ENCODE data around the gene STT3B. TPM values are rescaled to one million over a fixed set of nuclear protein-coding genes. Genes with fewer than 3 reads are reported as not detected.
"Not testable (repeated sequence)": the region's sequence is repeated elsewhere in the genome, so short reads cannot be mapped to it uniquely, and the experiment has no call there.

STT3B gene
- total RNA-seq (2014; rRNA removed): 132 and 144 TPM in 2 replicates
- 40.1 TPM for polyA plus RNA-seq (2012)

DNA sequence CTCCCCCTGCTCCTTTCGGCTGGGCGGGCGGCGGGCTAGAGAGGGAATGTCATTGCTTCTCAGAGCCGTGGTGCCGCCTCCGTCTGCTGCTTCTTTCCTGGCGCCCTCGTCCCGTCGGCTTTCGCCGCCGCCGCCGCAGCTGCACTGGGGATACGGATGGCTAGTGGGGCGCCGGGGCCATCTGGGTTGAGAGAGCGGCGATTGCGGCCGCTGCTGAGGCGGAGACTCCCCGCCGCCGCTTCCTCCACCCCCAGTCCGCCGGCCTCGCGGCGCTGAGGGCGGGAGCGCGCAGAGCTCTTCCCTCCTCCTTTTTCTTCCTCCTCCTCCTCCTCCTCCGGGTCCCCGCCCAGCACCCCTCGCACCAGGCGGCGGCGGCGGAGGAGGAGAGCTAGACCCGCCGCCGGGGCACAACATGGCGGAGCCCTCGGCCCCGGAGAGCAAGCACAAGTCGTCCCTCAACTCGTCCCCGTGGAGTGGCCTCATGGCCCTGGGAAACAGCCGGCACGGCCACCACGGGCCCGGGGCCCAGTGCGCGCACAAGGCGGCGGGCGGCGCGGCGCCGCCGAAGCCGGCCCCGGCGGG, at the start of gene STT3B:
STT3B (plus strand) TSS at position 339 of the 582 bp plus-strand sequence; CDS start at position 413, 74 bp downstream.
- no peak for DNase-seq (ENCODE audit: low read depth)

GRCh38 chr3:31483776-31484175, 48.9 kb upstream of the STT3B start:
- DNase-seq (ENCODE audit: low read depth): no peak

- no peak for DNase-seq (ENCODE audit: low read depth)
These were observed 47.5 kb upstream of the STT3B start for GRCh38 chr3:31485196-31485595.

GRCh38 chr3:31486865-31487533, 45.7 kb upstream of the STT3B start:
- DNase-seq (ENCODE audit: low read depth): no peak

DNA sequence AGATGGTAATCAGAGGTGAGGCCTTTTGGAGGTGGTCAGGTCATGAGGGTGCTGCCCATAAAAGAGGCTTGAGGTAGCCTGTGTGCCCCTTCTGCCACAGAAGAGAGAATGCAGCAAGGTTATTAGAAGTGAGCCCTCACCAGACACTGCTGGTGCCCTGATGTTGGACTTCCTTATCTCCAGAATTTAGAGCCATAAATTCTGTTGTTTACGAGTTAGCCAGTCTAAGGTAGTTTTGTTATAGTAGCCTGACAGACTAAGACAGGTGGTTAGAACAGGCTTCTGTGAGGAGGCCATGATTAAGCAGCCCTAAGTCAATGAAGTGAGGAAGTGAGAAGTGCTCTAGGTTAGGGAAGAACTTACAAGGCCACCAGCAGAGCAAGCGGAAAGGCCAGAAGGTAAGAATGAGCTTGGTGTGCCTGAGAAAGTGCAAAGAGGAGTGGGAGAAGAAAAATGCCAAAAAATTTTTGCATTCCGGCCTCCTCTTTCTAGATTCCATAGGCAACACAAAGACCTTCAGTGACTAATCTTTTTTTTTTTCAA, 44.2 kb upstream of the STT3B start:
- peak; percentile 12 for DNase-seq (ENCODE audit: low read depth)

- DNase-seq (ENCODE audit: low read depth): no peak
These were observed 42.2 kb upstream of the STT3B start for GRCh38 chr3:31490502-31490901.

DNA sequence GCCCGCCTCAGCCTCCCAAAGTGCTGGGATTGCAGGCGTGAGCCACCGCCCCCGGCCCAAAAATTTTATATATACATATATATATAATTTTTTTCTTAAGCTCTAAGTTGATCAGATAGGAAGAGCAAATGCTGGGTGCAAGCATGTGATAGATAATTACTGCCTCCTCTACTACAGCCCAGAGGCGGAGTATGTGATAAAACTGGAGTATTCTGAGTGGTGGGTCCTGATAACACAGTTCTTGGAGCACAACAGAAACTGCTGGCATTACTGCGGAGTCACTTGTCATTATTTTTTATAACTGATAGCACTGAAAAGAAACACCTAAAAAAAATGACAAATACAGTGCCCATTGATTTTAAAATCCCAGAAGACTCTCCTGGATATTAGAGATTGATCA, 41.1 kb upstream of the STT3B start:
- no peak for DNase-seq (ENCODE audit: low read depth)

DNA sequence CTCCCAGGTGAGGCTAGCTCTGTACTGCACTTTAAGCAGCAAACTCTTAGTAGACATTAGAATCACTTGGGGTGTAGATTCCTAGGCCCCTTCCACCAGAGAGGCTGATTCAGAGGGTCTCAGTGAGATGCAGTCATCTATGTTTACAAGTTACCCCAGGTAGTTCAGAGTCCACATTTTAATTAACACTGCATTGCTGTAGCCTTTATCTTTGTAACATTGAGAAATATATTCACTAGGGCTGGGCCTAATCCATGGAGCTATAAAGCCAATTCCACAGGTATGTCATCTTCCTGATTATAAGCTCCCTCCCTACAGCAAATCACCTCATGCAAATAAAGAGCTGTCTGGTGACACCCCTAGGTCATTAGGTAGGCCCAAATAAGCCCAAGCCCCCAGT, 39.6 kb upstream of the STT3B start:
- no peak for DNase-seq (ENCODE audit: low read depth)

DNA sequence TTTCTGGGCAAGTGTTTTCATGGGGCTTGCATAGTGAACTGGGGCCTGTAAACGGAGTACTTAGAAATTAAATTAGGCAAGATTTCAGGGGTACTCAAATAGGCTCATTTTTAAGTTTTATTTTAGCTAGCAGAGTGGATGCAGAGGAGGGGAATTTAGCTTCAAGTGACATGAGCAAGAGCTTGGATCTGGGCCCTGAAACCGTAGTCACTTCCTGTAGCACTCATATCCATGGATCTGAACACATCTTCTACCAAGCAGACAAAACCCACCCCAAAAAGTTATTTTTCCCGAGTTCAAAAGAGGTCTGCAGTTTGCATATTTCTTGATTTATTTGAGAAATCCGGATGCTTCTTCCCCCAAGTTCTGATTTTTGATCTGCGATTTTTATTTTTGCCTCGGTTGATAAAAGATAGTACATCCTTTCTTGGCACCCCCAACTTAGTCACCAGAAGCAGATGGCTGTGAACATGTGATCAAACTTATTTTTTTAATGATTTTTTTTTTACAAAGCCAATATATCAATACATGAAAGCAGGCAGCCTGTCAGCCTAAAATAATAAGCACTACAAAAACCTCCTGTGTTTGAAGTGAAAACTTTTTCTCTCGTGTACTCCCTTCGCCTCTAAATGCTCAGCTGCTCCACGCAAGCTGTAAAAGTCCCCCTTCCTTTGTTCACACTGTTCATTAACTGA, 36.6 kb upstream of the STT3B start:
- peak; percentile 4 for DNase-seq (ENCODE audit: low read depth)

DNA sequence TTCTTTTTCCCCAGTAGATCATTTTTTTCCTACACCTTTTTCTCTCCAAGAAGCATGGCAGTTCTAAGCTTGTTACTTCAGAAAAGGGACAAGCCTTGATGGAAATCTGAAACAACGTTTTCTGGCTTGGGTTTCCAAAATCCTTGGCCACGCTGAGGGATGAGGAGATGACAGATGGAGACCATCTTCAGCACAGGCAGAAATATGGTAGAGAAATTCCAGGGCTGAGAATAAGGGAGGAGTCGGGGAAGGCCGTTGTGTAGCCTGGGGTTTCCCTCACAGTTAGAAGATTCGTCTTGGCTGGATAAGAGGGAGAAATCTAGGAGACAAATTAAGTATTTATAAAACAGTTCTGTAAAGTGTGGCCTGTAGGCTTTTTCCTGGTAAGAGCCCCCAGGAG, 33.9 kb upstream of the STT3B start:
- DNase-seq (ENCODE audit: low read depth): no peak

DNA sequence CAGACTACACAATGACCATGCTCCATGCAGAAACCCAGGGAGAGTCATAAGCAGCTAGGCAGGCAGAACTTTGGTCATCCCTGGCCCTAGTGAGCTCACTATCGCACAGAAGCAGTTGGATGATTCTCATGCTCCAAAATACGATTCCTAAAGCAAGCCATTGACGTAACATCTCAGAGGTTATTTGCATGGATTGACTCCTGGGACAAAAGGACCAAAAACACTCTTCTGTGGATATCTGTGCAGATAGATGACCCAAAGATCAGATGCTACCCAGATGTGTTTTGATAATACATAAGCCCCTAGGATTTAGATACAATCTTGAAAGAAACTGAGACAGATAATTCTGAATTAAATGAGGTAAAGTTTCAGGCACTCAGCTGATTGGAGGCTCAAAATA, 33.4 kb upstream of the STT3B start:
- DNase-seq (ENCODE audit: low read depth): no peak

DNA sequence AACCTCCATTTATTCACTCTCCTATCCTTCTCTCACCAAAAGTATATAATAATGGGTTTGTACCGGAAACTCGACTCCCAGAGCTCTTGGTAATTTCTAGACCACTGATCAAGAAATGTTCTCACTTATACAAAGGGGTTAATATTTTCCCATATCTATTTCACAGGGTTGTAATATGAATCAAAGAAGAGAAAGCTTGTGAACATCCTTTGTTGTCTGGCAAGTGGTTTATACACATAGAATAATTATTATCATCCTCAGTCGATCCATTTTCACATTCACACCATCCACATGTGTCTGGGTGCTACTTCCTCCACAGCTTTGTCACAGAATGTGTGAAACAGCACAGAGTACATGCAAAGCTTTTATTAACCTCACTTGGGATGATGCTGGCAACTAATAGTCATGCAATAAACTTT, 29.9 kb upstream of the STT3B start:
- no peak for DNase-seq (ENCODE audit: low read depth)

GRCh38 chr3:31503456-31503855, 29.3 kb upstream of the STT3B start:
- no peak for DNase-seq (ENCODE audit: low read depth)

GRCh38 chr3:31504230-31504629, 28.5 kb upstream of the STT3B start:
- DNase-seq (ENCODE audit: low read depth): no peak

DNA sequence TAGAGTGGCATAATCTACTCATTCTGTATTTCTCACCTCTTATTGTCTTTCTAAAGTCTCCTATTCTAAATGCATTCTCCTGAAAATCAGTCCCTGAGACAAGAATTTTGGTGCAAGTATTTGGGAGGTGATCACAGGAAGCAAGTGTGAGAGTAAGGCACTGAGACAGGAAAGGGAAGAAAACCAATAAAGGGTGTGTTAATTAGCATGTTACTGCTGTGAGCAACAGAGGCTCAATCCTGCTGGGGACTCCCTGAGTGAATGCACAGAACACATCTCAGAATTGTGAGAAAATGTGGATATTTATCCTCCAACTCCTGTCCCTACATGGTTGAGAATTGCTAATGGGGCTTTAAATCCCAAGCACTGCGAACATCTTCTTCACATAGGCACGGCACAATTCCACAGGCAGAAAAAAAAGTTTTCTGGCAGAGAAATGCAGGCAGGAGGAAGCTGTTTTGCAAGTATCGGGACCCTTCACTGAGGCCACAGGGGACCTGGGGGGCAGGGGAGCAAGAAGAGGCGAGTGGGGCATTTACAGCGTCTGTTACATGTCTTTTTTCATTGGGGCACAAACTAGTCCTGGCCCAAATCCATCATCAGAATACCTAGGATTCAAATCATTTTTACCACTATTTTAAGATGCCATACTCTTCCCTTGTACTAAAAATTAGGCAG, 27.2 kb upstream of the STT3B start:
- DNase-seq (ENCODE audit: low read depth): no peak

DNA sequence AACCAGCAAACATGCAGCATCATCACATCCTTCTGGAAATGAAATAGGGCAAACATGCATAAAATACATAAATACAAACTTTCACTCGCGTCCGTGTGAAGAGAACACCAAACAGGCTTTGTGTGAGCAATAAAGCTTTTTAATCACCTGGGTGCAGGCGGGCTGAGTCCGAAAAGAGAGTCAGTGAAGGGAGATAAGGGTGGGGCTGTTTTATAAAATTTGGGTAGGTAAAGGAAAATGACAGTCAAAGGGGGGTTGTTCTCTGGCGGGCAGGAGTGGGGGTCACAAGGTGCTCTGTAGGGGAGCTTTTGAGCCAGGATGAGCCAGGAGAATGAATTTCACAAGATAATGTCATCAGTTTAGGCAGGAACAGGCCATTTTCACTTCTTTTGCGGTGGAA, 26.2 kb upstream of the STT3B start:
- not testable (repeated sequence) for DNase-seq (ENCODE audit: low read depth)

DNA sequence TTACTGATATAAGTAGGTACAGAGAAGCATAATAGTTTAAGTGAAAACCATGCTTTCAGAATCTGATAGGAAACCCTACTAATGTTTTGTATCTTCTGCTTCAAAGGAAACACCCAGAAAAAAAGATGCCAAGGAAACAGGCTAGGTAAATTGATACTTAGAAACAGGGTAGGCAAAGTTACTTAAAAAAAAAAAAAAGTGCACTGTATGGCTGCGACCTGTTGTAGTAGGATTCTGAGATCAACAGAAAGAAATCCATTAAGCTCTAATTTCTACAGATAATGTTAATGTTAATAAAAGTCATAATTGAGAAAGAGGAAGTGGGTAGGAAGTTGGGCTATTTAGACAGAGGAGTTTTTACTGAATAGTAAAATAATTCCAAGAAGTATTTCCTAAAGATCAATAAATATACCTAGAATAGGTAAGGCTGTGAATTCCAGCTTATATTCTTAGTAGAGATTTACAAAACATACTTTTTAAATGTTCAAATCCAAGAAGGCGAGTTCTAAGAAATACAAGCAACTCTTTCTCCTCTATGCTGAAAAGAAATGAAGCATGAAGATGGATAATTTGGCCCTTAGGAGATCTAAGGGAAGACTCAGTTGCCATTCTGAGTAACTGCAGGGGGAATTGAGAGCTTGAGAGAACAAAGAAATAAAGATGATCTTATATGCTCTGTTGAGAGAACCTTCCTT, 24.1 kb upstream of the STT3B start:
- no peak for DNase-seq (ENCODE audit: low read depth)

- no peak for DNase-seq (ENCODE audit: low read depth)
These were observed 23.5 kb upstream of the STT3B start for GRCh38 chr3:31509147-31509728.

DNA sequence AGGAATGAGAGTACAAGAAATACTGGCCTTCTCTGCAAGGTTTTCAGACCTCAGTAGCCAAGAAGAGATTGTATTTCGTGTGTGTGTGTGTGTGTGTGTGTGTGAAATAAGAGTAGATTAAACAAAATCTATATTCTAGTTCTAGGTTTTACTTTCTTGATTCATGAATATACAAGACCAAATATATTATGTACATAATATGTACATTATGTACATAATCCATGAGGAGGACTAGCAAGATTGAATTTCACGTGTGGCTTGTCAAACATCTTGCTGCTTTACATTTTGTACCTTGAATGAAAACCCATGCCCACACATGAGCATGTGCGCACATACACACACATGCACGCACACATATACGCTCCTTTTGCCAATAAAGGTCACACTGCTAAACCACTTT, 18.2 kb upstream of the STT3B start:
- no peak for DNase-seq (ENCODE audit: low read depth)

GRCh38 chr3:31515486-31516284, 17.0 kb upstream of the STT3B start:
- no peak for DNase-seq (ENCODE audit: low read depth)
